MM.1S (cell line): ENCODE results near the gene PTPRC.

Experiments used
- EZH2phosphoT487 ChIP-seq: fragments of 300-600 bp; sonication (generic); IDR thresholded peaks from 2 replicates; pipeline ENCODE4 v1.6.1; 2018; ENCODE audit warnings: antibody characterized with exemption, low read length
- TF ChIP-seq, protein P1 (sequence below): fragments of 300-600 bp; sonication (generic); IDR thresholded peaks from 2 replicates; pipeline ENCODE4 v1.5.1; 2016; ENCODE audit warnings: antibody characterized with exemption, low read length, mixed read lengths

DNA sequence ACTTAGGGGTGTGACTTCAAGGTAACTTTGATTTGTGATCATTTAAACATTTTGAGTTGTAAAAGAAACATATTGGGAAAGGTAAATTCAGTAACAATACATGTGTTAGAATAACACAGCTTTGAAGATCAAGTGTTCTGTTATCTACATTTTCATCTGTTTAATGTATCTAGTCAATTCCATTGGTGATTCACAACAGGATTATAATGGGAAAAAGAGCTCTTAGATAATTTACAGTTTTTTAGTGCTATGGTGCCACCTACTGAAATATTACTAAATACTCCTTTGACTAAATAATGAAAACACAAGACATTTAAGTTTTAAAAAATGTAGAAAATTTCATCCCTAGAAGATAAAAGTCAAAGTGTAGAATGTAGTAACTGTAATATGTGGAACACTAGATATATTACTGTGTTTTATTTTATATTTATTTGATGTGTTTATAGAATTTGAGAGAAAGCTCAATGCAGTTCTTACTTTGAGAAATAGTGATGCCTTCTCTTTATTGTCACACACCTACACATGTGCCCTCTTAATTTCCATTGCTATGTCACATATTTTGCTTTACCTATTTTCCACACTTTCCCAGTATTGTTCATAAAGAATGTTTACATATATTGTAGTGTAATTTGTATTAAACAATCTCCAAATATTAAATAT, 47.4 kb downstream of the PTPRC start:
- TF ChIP-seq, protein P1, sequence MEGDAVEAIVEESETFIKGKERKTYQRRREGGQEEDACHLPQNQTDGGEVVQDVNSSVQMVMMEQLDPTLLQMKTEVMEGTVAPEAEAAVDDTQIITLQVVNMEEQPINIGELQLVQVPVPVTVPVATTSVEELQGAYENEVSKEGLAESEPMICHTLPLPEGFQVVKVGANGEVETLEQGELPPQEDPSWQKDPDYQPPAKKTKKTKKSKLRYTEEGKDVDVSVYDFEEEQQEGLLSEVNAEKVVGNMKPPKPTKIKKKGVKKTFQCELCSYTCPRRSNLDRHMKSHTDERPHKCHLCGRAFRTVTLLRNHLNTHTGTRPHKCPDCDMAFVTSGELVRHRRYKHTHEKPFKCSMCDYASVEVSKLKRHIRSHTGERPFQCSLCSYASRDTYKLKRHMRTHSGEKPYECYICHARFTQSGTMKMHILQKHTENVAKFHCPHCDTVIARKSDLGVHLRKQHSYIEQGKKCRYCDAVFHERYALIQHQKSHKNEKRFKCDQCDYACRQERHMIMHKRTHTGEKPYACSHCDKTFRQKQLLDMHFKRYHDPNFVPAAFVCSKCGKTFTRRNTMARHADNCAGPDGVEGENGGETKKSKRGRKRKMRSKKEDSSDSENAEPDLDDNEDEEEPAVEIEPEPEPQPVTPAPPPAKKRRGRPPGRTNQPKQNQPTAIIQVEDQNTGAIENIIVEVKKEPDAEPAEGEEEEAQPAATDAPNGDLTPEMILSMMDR, result peak; percentile 65
- TF ChIP-seq EZH2phosphoT487, result no peak
